AG04449 (cell line): ENCODE results near the gene TEAD3.

Experiments
- CTCF ChIA-PET: fragments of 350-600 bp; formaldehyde crosslinking; extraction: SDS; loops from one replicate; lab custom pipeline; 2021; ENCODE audit warnings: antibody characterized with exemption; lab: Yijun Ruan, JAX
- POLR2A ChIA-PET: fragments of 400-600, 350-600 bp; formaldehyde crosslinking; extraction: SDS; loops from one replicate; lab custom pipeline; 2020; ENCODE audit warnings: antibody characterized with exemption, inconsistent platforms; lab: Yijun Ruan, JAX
- DNase-seq: peaks from one replicate; pipeline ENCODE4 v3.0.0-alpha.2; 2010; ENCODE audit warnings: low read depth, low spot score
- H3K4me3 ChIP-seq: 2 replicates; pipeline ENCODE4 v1.5.1; 2011; ENCODE audit warnings: low read depth, mild to moderate bottlenecking, control low read depth, low read length
- TF ChIP-seq, protein P1 (sequence below): IDR thresholded peaks from one replicate; pipeline ENCODE4 v1.5.1; 2011; ENCODE audit warnings: mild to moderate bottlenecking, moderate library complexity, low read length, control low read depth, inconsistent platforms; ENCODE audit not compliant: insufficient read depth; ENCODE audit errors: missing control alignments

TEAD3 gene

GRCh38 chr6:35468980-35469750 is 27.7 kb downstream of the TEAD3 start:
- no peak for DNase-seq
- TF ChIP-seq, protein P1, sequence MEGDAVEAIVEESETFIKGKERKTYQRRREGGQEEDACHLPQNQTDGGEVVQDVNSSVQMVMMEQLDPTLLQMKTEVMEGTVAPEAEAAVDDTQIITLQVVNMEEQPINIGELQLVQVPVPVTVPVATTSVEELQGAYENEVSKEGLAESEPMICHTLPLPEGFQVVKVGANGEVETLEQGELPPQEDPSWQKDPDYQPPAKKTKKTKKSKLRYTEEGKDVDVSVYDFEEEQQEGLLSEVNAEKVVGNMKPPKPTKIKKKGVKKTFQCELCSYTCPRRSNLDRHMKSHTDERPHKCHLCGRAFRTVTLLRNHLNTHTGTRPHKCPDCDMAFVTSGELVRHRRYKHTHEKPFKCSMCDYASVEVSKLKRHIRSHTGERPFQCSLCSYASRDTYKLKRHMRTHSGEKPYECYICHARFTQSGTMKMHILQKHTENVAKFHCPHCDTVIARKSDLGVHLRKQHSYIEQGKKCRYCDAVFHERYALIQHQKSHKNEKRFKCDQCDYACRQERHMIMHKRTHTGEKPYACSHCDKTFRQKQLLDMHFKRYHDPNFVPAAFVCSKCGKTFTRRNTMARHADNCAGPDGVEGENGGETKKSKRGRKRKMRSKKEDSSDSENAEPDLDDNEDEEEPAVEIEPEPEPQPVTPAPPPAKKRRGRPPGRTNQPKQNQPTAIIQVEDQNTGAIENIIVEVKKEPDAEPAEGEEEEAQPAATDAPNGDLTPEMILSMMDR, result no peak
- ChIA-PET POLR2A (interaction anchor here (0.8 to 2.8 kb wide), 7 partner anchors 9 to 127 kb away, joined by 3 to 12 read pairs (median 5); partner anchors contain the start of genes PPARD and TEAD3), CTCF (interaction anchor here (1.4 to 5.7 kb wide), 10 partner anchors 12 to 171 kb away, joined by 3 to 119 read pairs (median 8); partner anchors contain the start of genes DEF6, FANCE, PPARD and TEAD3)
- H3K4me3 ChIP-seq, result peak overlapping the region; percentile 94

DNA sequence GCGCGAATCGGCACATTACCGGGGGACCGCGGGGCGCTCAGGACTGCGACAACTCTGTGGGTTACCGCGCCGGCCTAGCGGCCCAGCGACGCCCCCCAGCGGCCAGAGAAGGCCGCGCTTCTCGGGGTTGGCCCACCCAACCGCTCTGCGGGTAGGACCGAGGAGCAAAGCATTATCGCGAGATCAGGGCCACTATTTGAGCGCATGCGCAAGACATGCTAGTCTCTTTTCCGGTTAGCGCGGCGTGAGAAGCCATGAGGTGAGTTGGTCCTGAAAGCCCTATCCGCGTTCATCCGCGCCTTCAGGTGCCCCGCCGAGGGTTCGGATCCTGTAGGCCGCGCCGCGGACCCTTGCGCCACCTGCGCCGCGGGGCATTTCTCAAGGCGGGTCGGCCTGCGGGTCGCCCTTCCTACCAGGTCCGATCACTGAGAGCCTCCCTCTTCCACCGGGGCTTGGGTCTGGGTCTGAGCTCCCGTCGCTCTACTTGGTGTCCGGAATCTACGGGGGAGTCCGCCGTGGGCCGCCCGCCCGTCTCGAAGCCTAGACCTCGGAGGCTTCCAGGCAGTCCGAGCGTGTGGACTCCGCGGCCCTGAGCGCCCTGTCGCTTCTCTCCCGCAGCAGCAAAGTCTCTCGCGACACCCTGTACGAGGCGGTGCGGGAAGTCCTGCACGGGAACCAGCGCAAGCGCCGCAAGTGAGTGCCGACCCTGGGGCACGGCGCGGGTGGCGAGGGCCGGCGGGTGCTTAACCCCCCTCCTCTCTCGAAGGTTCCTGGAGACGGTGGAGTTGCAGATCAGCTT is 28.5 kb downstream of the TEAD3 start, which contains the start of gene RPL10A:
TSS of gene RPL10A (plus strand) at position 221 of the 799 bp plus-strand sequence. CDS start at position 255, 34 bp downstream.
- ChIA-PET POLR2A (interaction anchor here (0.7 to 2.8 kb wide), 10 partner anchors 10 to 150 kb away, joined by 3 to 12 read pairs (median 4); partner anchors contain the start of genes PPARD and TEAD3), CTCF (interaction anchor here (0.6 to 5.7 kb wide), 26 partner anchors 9 to 175 kb away, joined by 3 to 119 read pairs (median 5); partner anchors contain the start of genes DEF6, FANCE, PPARD and TEAD3)
- H3K4me3 ChIP-seq, result peak within 1 kb of the TSS; percentile 94
- TF ChIP-seq, protein P1, result peak; percentile 96
- peak; percentile 73 for DNase-seq

DNA sequence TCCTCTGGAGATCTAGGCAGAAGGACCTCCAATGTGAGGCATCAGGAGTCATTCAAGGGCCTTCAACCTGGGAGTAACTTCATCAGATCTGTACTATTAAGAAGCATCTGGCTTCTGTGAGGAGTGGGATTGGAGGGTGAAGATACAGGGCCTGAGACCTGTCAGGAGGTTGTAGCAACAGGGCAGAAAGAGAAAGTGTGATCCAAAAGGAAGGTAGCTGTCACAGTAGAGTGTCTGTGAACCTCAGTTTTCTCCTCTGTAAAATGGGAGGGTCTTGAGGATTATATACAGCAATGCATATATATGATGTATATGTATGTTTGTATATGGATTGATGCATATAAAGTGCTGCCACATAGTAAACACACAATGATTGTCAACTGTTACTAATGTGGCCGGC is 31.2 kb downstream of the TEAD3 start:
- TF ChIP-seq, protein P1, result no peak
- ChIA-PET POLR2A (no interaction called here), CTCF (interaction anchor here (0.6 to 5.7 kb wide), 15 partner anchors 12 to 224 kb away, joined by 3 to 119 read pairs (median 7); partner anchors contain the start of genes DEF6, FANCE and PPARD)
- DNase-seq, result no peak
- no peak overlapping the region for H3K4me3 ChIP-seq

- TF ChIP-seq, protein P1, result no peak
- DNase-seq, result no peak
- H3K4me3 ChIP-seq, result no peak overlapping the region
- ChIA-PET POLR2A (no interaction called here), CTCF (interaction anchor here (0.9 to 5.7 kb wide), 4 partner anchors 9 to 167 kb away, joined by 3 to 119 read pairs (median 8); partner anchors contain the start of genes FANCE and PPARD)
Measured at GRCh38 chr6:35463292-35463691, 33.6 kb downstream of the TEAD3 start.

DNA sequence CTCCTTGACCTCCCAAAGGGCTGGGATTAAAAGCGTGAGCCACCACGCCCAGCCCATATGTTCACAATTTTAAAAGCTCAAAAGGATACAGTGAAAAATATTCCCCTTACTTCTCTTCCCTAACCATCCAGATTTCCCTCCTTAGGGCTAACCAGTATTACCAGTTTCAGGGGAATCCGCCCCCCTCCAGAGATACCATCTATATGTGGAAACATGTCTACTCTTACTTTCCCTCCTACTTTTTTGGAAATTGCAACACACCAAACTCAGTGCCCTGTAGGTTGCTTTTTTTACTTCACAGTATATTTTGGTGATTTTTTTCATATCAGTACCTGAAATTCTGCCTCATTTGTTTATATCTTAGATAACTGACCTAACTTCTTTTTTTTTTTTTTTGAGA is 35.6 kb downstream of the TEAD3 start:
- DNase-seq, result no peak
- ChIA-PET CTCF (interaction anchor here (1.0 kb wide), 1 partner anchor 120 kb away, joined by 4 read pairs; no protein-coding TSS in a partner anchor), POLR2A (no interaction called here)
- TF ChIP-seq, protein P1, result no peak
- H3K4me3 ChIP-seq, result no peak overlapping the region
